SIG-M5 (cell line): Measurements from ENCODE around the gene PRMT2.

ENCODE experiments used
- DNase-seq: peaks from one replicate; lab custom pipeline; 2025; lab: John Stamatoyannopoulos, UW

Gene PRMT2

DNA sequence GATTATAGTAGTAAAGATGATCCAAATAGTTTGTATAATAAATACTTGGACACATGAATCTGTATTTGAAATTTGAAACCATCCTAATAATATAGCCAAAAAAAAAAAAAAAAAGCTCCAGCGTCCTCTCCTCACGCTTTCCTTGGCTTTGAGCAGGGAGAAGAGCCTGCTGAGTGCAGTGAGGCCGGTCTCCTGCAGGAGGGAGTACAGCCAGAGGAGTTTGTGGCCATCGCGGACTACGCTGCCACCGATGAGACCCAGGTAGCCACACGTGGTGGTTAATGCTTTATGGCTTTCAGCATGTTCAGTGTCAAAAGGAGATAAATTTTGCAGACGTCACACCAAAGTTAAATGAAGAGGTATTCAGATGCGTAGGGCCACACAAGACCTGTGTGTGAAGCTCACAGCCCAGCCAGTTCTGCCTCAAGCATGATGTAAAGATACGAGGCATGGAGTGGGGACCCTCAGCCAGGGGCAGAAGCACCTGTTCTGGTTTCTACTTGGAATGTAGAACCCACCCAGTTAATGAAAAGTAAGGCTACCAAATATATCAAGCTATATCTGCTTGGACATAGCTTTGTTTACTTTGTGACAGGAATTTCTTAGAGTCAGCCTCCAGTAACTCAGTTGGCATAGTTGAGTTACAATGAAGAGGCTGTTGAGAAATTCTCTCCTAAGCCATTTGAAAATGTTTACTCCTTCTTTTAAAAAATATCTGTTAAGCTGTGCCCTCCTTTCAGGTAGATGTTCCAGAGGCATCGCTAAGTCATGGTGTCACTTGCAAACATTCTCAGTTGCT, 8.1 kb downstream of the PRMT2 start:
- DNase-seq, result no peak

GRCh38 chr21:46645840-46646239, 10.4 kb downstream of the PRMT2 start:
- DNase-seq, result no peak

DNA sequence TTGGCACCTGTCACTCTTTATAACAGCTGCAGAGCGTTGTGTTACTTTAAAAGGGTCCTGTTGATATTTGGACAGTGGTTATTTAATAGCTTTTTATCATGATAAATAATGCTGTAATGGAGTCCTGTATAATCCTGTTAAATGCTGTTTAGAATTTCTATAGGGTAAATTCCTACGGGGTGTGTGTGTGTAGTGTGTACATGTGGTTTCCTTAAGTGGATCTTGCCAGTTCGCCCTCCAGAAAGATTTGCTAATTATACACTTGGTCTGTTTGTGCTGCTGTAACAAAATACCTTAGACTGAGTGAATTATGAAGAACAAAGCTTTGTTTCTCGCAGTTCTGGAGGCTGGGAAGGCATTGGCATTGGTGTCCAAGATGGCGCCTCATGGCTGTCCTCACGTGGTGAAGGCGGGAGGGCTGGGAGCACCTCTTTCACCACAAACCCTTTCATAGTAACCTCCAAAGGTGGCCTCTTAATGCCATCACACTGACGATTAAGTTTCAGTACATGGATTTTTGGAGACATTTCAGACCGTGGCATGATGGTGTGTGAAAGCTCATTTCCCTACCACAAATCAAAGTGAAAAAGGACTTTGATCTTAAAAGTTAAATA, 11.2 kb downstream of the PRMT2 start:
- DNase-seq, result no peak

DNA sequence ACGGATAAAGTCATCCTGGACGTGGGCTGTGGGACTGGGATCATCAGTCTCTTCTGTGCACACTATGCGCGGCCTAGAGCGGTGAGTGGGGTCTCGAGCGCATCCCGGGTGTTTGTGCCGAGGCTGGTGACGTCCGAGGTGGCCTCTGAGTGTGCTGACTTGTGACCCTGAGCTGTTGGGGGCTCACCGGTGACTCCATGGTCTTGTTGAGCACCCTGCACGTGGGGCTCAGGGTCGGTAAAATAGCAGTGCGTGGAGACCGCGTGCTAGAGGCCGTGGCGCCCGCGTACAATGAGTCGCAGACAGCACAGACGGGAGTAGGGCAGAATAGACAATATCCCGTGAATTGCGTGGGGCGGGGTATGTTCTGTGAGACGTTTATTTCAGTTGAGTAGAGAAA, 13.1 kb downstream of the PRMT2 start:
- DNase-seq, result no peak

DNA sequence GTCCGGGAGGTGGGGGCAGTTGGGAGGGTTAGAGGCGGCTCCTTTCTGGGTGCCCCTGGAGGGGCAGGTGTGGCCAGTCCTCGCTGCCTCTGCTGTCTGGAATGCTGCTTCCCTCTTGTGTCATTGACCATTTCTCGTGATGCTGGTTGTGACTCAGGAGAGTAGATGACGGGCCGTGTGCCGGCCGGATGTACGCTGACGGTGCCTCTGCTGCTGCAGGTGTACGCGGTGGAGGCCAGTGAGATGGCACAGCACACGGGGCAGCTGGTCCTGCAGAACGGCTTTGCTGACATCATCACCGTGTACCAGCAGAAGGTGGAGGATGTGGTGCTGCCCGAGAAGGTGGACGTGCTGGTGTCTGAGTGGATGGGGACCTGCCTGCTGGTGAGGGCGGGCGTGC, 13.9 kb downstream of the PRMT2 start:
- no peak for DNase-seq

DNA sequence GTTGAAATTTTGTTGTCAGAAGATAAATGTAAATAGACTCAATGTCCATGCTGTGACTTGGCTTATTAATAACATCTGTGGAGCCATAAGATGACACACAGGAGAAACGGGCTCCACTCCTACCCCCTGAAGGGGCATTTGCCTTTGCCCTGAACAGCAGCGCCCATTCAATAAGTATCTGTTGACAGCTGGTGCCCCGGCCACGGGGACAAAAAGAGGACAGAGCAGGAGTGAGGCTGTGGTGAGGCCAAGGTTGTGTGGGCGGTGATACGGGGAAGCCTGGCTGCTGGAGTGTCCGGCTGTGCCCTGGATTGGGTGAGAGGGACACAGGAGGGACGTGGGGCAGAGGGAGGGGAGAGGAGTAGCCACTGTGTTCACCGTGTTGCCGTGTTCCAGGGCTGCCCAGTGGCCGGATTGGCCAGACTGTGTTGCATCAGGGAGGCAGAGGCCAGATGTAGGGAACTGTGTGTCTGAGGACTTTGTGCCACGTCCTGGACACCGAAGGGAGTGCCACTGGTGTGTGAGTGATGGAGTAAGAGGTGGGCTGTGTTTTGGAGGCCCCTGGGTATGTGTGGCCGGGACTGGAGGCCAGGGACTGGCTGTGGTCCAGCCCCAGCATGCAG, 15.1 kb downstream of the PRMT2 start:
- DNase-seq, result no peak

- DNase-seq, result no peak
Measured at GRCh38 chr21:46651121-46651520, 15.6 kb downstream of the PRMT2 start.

DNA sequence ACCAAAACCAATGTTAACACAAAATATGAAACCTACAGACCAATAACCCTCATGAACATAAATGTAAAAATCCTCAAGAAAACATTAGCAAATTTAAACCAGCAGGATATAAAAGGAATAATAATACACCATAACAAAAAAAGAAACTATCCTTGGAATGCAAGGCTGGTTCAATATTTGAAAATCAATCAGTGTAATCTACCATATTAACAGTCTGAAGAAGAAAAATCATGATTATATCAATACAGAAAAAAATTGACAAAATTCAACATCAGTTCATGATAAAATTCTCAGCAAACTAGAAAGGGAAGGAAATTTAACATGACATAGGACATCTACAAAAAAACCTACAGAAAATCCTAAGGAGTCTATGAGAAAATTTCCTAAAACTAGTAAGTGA, 19.8 kb downstream of the PRMT2 start:
- DNase-seq, result no peak

- no peak for DNase-seq
Measured at GRCh38 chr21:46656820-46657219, 21.3 kb downstream of the PRMT2 start.

GRCh38 chr21:46660505-46660904, 25.0 kb downstream of the PRMT2 start:
- no peak for DNase-seq

DNA sequence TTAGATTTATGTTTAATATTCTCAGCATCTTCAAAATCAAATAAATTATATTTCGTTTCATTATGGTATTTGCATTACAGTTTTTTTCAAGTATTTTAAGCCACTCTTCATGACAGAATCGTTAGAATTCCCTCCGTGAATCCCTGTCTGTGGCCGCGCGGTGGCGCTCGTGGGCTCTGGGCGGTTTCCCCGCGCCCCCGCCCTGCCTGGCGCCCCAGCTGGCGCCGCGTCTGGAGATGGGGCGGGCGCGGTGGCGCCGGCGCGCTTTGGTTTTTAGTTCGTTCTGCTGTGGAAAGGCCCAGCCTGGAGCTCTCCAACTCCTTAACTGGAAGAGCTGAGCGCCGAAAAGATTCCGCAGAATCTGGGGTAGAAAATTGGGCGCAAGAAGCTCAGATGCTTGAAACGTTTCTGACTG, 25.7 kb downstream of the PRMT2 start:
- no peak for DNase-seq

DNA sequence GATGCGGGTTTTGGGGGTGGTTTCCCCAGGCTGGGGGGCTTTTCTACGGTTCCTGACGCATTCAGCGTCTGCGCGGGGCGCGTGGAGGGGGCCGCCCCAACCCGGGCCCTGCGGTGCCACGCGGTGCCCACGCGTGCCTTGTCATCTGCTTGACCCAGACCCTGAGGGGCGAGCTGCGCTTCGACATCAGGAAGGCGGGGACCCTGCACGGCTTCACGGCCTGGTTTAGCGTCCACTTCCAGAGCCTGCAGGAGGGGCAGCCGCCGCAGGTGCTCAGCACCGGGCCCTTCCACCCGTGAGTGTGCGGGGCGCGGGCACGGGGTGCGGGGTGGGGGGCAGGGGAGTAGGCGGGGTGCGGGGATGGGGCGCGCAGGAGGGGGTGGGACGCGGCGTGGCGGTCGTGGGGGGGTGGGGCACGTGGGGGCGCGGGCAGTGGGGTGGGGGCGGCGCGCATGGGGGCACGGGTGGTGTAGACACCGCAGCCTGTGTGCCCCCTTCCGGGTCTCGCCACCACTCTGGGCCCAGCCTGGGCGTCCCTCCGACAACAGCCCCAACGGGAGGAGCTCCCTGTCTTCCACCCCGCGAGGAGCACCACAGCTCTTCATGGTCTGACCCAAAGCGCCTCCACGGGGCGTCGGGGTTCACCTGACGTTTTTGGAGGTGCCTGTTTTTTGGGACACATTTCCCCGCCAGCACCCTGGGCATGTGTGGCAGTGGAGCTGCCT, 26.3 kb downstream of the PRMT2 start:
- no peak for DNase-seq

- no peak for DNase-seq
Measured at GRCh38 chr21:46662367-46662654, 26.8 kb downstream of the PRMT2 start.

GRCh38 chr21:46662765-46663500, 27.5 kb downstream of the PRMT2 start:
- no peak for DNase-seq

- DNase-seq, result no peak
Measured at GRCh38 chr21:46663754-46664153, 28.3 kb downstream of the PRMT2 start.

- no peak for DNase-seq
Measured at GRCh38 chr21:46664316-46664995, 29.0 kb downstream of the PRMT2 start.

DNA sequence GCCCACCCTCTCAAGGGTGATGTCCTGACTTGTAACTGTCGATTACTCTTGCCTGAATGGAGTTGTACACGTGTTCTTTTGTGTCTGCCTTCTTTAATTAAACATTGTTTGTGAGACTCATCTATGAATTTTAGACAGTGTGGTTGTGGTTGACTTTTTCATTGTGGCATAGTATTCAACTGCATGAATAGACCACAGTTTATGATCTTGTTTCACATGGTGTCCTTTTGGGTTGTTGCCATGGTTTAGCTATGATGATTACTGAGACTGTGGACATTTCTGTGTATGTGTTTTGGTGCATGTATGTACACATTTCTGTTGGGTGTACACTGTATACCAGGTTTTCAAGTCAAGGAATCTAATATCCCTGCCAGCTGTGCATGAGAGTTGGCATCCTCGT, 30.1 kb downstream of the PRMT2 start:
- no peak for DNase-seq

GRCh38 chr21:46666941-46667740, 31.7 kb downstream of the PRMT2 start:
- no peak for DNase-seq

GRCh38 chr21:46667741-46668380, 32.4 kb downstream of the PRMT2 start:
- no peak for DNase-seq

GRCh38 chr21:46668381-46668780, 32.9 kb downstream of the PRMT2 start:
- no peak for DNase-seq
